ENCODE results near the gene RNF130.
A peak's percentile ranks its signal among the peaks of the same experiment; 100 is the strongest.

The RNF130 gene

DNA sequence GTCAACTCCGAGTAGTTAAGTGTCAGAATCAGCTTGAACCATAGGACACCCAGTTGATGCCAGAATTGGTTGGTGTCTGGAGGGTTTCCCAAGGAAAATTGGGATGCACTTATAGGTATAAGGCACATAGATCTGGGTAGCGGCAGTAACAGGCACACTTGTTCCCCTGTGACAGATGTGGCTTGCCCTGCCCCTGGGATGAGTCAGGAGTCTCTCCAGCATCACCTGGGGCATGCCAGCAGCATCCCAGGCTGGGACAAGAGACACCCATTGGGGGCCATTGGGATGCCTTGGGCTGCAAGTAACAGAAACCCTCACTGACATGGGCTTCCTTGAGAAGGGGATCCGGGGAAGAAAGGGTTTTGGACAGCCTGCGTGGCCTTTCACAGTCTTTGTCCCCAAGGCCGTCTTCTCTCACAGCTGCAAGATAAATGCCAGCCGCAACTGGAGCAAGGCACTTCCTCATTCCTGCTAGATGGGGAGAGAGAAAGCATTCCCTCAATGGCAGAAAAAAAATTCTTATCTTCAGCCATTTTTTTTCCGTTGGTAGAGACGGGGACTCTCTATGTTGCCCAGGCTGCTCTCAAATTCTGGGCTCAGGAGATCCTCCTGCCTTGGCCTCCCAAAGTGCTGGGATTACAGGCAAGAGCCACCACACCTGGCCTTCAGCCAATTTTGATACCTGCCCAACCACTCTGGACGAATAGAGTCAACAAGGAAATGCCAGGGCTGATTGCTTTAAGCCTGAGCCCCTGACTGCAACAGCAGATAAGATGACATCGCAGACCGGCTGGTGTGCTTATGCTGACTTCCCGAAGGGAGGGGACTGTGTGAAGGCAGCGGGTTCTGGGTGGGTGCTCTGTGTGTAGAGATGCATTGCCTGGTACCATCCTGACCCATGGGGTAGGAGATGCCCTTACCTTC lies 13.3 kb upstream of the RNF130 start:
- DNase-seq = no peak

DNA sequence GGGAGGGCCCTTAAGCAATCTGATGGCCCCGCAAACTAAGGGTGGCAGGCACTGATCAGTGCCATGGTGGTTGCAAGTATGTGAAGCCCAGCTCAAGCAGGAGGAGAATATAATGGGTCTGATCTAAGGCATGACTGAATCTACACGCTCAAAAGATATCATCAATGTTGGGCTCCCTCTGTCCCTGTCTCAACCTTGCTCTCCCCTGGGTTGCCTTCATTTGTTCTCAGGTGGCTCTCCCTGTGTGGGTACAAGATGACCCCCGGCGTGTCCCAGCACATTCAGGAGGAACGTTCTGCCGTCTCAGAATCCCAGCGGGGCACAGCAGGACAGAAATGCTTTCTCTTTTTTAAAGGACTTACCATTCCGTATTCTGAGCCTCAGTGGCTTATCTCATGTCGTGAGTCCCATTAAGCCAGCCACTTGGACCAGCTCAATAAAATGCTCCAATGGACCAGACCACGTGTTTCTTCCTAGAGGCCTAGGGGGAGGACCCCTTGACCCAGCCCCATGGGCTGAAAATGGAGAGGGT lies 12.0 kb upstream of the RNF130 start:
- DNase-seq = no peak

- DNase-seq = no peak
Observed at GRCh38 chr5:180082633-180083420, 11.3 kb upstream of the RNF130 start.

DNA sequence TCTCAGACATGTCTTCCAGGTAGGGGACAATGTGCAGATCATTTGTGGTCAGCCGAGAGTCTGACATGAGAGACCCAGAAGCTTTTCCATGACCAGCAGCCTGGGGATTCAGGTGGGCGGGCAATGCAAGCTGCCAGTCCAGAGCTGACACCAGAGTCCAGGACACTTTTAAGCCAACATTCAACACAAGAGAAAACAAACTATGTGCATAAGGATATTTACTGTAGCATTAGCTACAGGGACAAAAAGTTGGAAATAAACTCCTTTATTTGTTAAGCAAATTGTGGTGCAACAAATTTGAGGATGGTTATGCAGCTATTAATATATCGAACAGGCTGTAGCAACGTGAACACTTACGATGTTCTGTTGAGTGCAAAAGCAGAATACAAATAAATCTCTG lies 9.9 kb upstream of the RNF130 start:
- DNase-seq = no peak

DNA sequence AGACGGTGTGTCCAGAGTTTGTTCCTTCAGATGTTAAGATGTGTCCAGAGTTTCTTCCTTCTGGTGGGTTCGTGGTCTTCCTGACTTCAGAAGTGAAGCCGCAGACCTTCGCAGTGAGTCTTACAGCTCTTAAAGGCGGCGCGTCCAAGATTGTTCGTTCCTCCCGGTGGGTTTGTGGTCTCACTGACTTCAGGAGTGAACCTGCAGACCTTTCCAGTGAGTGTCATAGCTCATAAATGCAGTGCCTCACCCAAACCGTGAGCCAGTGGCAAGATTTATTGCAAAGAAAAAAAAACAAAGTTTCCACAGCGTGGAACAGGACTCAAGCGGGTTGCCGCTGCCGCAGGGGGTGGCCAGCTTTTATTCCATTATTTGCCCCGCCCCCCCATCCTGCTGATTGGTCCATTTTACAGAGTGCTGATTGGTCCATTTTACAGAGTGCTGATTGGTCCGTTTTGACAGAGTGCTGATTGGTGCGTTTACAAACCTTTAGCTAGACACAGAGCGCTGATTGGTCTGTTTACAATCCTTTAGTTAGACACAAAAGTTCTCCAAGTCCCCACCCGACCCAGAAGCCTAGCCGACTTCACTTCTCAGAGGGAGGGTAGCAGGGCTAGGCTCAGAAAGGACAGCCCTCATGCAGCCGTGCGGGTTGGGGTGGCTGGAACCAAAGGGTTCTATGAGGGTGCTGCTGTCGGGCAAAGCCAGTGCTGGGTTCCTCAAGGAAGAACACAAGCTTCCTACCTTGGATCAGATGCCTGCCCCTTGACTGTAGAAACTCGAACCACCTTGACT lies 9.1 kb upstream of the RNF130 start:
- peak; percentile 33 for DNase-seq

GRCh38 chr5:180079702-180080466 lies 8.3 kb upstream of the RNF130 start:
- no peak for DNase-seq

DNA sequence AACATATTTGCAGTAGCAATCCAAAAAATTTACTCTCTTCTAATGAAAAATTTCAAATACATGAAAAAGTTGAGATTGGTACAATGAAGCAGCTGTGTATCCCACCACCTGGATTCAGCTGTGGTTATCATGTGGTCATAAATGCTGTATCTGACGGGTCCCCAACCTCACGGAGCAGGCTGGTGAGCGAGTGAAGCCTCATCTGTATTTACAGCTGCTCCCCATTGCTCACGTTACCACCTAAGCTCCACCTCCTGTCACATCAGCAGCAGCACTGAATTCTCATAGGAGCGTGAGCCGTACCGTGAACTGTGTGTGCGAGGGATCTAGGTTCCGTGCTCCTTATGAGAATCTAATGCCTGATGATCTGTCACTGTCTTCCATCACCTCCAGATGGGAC lies 6.8 kb upstream of the RNF130 start:
- no peak for DNase-seq

DNA sequence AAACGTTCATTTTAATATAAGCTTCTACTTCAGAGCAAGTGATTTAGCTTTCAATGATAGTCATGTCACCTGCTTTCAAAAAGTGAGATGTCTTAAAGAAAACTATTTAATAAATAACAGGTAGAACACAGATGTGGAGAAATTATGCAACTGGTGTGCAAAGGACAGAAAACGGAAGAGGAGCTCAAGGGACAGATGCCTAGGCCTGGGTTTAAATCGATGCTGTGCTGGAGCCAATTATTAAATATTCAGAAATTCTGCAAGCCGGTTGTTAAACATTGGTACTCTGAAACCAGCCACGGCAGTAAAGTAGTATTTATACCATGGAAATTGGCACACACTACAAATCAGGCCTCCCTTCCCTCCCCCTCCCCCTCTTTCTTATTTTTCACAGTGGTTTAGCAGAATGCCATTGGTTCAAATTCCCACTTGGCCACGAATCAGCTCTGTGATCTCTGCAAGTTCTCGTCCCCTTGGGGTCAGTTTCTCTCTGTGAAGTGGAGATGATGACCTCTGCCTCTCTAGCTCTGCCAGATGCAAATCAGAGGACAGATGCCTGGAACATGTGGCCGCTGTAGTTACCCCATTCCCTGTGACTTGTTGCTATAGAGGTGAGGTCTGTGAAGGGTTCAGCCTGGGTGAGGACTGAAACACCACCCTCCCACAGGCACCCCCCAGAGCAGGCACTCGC lies 6.2 kb upstream of the RNF130 start:
- no peak for DNase-seq

DNA sequence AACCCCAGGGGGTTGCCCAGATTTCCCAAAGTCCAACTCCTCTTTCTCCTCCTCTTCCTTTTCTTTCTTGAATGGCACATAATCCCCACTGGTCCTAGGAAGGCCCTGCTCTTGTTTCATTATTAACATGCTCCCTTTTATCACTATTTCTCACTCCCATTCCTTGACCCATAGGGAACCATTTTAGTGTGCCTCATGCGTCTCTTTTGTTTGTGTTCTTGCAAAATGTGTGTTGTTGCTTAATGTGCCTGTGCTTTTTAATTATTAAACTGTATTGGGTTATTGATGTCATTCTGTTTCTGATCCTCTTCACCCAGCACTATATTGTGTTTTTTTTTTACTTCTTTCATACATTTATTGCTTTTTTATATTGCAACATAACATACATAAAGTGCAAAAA lies 4.1 kb upstream of the RNF130 start:
- DNase-seq = no peak

GRCh38 chr5:180074462-180074861 lies 2.9 kb upstream of the RNF130 start:
- no peak for DNase-seq

DNA sequence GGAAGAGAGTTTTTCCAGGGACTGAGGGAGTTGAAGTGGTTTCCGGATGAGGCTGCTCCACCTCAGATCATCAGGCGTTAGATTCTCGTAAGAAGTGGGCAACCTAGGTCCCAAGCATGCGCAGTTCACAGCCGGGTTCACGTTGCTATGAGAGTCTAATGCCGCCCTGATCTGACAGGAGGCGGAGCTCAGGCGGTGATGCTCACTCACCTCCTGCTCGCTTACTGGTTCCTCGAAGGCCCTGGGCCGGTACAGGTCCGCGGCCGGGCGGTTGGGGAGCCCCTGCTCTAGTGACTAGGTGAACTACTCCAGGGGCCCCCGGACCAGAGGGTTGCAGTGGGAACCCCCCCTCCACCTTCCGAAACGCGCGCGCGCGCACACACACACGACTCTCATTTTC lies 997 bp upstream of the RNF130 start:
- no peak for DNase-seq

- DNase-seq = no peak
Observed at GRCh38 chr5:180072256-180072548, 643 bp upstream of the RNF130 start.

GRCh38 chr5:180070756-180071530 lies 616 bp downstream of the RNF130 start:
- no peak for DNase-seq

GRCh38 chr5:180069589-180070247 lies 1.8 kb downstream of the RNF130 start:
- DNase-seq = no peak

DNA sequence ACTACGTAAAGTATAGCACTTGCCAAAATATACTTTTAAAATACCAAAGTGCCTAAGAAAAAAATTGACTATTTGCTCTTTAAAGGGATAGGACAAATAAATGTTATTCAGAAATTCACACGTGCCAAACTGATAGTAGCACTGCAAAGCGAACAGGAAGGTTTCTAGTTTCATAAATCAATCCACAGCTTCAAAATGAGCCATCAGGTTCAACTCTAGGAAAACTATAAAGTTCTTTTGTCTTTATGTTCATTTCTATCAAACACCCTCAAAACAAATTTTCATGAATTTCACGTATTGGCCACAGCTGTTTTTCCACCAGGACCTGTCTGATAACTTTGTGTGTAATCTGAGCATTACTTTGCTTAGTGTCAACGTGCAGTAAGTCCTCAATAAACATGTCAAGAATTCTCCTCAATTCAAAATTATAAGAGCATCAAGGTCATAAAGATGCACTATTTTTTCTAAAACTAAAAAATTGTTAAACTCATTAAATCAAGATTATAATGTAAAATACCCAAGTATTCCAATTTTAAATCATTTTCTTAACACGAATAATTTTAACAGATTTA lies 3.0 kb downstream of the RNF130 start:
- no peak for DNase-seq

- no peak for DNase-seq
Observed at GRCh38 chr5:180067986-180068385, 3.6 kb downstream of the RNF130 start.

DNA sequence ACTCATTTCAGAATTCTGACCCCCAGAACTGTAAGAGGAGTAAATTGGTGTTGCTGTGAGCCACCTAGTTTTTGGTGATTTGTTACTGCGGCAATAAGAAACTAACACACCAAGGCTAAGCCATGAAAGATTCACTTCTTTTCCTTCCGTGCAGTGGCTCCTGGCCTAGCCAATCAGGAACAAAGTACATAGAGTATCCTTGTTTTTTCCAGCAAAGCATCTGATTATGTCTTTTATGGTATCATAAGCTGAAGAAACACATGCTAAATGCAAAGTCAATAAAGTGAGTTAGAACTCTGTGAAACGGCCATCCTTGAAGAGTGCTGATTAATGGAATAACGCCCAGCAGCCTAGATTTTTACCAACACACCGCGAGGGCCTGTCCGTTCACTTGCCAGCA lies 11.4 kb downstream of the RNF130 start:
- no peak for DNase-seq

- DNase-seq = no peak
Observed at GRCh38 chr5:180059326-180059725, 12.2 kb downstream of the RNF130 start.

GRCh38 chr5:180056153-180056552 lies 15.4 kb downstream of the RNF130 start:
- no peak for DNase-seq

DNA sequence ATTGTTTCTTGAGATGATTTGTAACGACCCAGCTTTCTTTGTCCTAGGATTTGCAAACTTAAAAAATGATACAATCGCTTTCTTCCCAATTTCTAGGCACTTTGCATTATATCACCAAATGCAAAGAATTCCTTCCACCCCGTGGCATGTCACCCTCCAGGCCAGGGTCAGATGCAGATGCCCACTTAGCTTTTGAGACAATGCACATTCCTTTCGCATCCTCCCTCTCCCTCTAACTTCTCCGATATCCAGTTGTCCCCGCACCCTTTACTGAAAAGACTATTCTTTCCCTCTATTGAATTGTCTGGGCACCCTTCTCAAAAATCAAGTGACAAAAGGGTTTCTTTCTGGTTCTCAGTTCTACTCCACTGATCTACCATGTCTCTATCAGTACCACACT lies 17.3 kb downstream of the RNF130 start:
- no peak for DNase-seq

All from activated gamma-delta T cell treated with Interleukin-2 at 50 U/mL for 16 hours (primary cell).